Measurements from ENCODE around the gene PSMD12.

The PSMD12 gene

DNA sequence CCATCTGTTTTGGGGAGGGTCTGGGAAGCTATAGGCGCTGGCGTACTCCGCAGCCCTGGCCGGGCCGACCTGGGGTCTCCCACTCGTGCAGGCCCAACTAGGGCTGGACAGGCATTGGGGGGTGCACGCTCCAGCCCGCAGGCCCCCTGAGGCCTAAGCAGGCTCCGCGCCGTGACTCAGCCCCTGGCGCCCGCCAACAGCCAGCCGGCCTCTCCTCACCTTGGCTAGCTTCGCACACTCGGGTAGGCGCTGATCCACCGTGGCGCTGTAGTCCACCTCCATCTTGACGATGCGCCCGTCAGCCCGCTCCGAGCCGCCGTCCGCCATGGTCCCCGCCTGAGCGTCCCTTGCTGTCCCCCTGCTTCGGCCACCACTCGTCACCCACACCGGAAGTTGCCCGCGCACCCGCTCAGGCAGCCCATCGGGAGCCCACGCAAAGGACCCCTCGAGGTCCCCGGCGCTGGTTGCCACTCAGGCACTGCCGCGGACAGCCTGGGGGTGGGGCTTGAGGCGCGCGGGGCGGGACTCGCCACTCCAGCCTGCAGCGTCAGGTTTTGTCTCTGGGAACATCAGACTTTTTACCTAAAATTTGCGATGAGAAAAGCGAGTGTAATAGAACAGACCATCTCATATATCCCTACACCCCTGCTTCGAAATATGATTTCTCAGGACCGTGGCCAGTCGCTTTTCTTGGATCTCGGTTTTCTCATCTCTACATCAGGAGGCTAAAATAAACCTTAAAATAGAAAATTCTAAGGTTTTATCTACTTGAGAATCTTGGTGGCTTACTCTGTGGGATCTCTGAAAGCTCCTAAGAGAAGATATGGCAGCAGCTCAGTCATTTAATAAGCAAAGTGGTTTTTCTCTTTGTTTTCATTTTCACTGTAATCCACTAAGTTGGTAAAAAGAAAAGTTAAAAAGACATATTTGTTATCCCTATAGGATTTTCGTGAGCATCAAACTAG lies at the start of gene PSMD12:
Gene PSMD12 (minus strand): TSS at position 385 of the 965 bp plus-strand sequence. CDS start 58 bp downstream, at position 327.
- ChIA-PET POLR2A (interaction anchor here (1.2 to 1.5 kb wide), 3 partner anchors 13 to 321 kb away, joined by 3 to 6 read pairs (median 4); no protein-coding TSS in a partner anchor), CTCF (interaction anchor here (1.3 to 2.2 kb wide), 3 partner anchors 8 to 12 kb away, joined by 3 to 7 read pairs (median 5); no protein-coding TSS in a partner anchor)
- TF ChIP-seq FOXA1 (IDR thresholded peaks at IDR 0.05) (no peak), ELF4 (IDR thresholded peaks at IDR 0.05) (peak; percentile 85)
- TF ChIP-seq, protein P1, sequence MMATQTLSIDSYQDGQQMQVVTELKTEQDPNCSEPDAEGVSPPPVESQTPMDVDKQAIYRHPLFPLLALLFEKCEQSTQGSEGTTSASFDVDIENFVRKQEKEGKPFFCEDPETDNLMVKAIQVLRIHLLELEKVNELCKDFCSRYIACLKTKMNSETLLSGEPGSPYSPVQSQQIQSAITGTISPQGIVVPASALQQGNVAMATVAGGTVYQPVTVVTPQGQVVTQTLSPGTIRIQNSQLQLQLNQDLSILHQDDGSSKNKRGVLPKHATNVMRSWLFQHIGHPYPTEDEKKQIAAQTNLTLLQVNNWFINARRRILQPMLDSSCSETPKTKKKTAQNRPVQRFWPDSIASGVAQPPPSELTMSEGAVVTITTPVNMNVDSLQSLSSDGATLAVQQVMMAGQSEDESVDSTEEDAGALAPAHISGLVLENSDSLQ (IDR thresholded peaks at IDR 0.05), result peak; percentile 33; the same call in 1 of the 2 replicates
- peak; percentile 94 for DNase-seq (ENCODE audit: extremely low spot score)

DNA sequence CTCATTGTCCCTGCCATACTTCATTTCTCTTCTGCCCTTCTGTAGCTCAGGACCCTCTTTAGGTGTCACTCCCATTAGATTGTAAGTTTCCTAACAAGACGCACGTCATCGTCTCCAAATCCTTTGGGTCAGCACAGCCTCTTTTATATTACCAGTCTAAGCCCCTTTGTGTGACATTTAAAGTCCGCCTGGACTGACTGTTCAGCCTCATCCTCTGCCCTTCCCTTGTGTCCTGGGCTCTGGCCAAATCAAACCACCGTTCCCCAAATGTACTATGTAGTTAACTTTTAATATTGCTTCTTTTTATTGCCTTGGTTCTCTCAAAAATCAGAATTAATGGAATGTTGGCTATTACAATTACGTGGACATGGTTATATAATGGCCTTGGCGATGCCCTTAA lies 48.9 kb upstream of the PSMD12 start:
- ChIA-PET CTCF (no interaction called here), POLR2A (no interaction called here)

DNA sequence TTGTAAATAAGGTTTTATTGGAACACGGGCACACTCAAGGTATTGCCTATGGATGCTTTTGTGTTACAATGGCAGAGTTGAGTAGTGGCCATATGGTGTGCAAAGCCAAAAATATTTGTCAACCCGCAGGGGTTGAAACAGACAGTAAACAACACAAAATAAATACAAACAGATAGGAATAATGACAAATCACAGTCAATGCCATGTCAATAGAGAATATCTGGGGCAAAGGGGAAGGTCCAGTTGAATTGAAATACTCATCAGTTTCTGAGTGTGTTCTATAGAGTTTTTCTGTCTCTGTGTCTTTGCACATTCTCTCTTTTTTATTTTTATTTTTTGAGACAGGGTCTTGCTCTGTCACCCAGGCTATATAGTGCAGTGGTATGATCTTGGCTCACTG lies 48.2 kb upstream of the PSMD12 start:
- POLR2A ChIA-PET, result no interaction called here
- CTCF ChIA-PET, result no interaction called here
- no peak for TF ChIP-seq CTBP1 (IDR thresholded peaks at IDR 0.05; ENCODE audit: borderline replicate concordance)
- no peak for DNase-seq (ENCODE audit: extremely low spot score)

More for the DNA sequence above, 48.9 kb upstream of the PSMD12 start:
- TF ChIP-seq, protein P1 (IDR thresholded peaks at IDR 0.05), result no peak
- TF ChIP-seq NFRKB (IDR thresholded peaks at IDR 0.05) (no peak), ARNT (IDR thresholded peaks at IDR 0.05) (no peak), LEF1 (IDR thresholded peaks at IDR 0.05; ENCODE audit: borderline replicate concordance) (no peak)
- no peak for DNase-seq (ENCODE audit: extremely low spot score)

DNA sequence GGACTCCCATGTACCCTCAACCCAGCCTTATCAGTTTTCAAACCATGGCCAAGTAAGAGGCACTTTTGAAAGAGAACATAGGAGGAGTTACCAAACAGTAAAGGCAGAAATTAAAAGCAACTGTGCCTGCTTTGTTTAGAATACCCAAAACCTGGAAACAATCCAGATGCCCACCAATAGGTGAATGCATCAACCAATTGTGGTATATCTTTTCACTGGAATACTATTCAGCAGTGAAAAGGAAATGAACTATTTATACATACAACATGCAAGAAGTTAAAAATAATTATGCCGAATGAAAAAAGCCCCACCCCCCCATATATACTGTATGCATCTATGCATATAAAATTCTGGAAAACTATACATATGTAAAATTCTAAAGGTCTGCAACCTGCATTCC lies 47.8 kb upstream of the PSMD12 start:
- no peak for TF ChIP-seq FOXA1 (IDR thresholded peaks at IDR 0.05)
- TF ChIP-seq SP1 (IDR thresholded peaks at IDR 0.05), result no peak
- ChIA-PET POLR2A (no interaction called here), CTCF (no interaction called here)
- no peak for DNase-seq (ENCODE audit: extremely low spot score)

DNA sequence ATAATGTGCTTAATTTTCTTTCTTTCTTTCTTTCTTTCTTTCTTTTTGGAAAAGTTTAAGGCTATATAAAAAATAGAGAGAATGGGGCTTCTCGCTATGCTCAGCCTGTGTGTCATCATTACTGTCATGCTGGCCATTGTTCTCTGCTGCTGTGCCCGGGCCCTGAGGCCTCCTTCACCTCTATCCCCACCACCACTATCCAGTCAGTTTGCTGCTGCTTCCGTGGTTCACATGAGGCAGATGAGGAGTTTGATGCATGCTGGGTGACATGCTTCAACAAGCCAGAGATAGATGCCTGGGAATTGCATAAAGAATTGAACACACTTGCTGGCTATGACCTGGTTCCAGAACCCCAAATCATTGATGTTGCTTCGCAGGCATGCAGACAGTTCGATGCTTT lies 47.0 kb upstream of the PSMD12 start:
- CTCF ChIA-PET, result no interaction called here
- TF ChIP-seq LEF1 (IDR thresholded peaks at IDR 0.05; ENCODE audit: borderline replicate concordance), result no peak
- TF ChIP-seq BHLHE40 (IDR thresholded peaks at IDR 0.05; ENCODE audit: borderline replicate concordance), result no peak
- TF ChIP-seq, protein P1 (IDR thresholded peaks at IDR 0.05), result no peak
- TF ChIP-seq FOXK2 (IDR thresholded peaks at IDR 0.05), result no peak
- no peak for TF ChIP-seq ZNF384 (IDR thresholded peaks at IDR 0.05)
- TF ChIP-seq L3MBTL2 (conservative IDR thresholded peaks at IDR 0.05), result no peak
- no peak for TF ChIP-seq ELF4 (IDR thresholded peaks at IDR 0.05)
- no peak for TF ChIP-seq CTBP1 (IDR thresholded peaks at IDR 0.05; ENCODE audit: borderline replicate concordance)
- no peak for TF ChIP-seq SUZ12 (IDR thresholded peaks at IDR 0.05)
- no peak for DNase-seq (ENCODE audit: extremely low spot score)
- POLR2A ChIA-PET, result no interaction called here

DNA sequence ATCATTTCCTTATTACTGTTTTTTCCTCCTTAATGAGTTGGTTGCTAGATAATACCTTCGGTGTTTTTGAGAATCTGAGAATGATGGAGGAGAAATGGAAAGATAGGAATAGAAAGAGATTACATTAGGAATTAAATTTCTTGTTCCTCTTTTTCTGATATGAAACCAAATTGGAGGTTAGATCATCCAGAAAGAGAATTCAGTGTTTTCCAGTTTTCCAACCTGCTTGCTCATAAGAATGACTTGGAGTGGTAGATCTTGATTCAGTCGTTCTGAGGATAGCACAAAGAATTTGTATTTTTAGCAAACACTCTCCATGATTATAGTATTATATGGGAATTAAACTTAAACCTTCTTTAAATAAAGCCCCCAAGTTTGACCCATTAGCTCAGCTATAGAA lies 46.6 kb upstream of the PSMD12 start:
- CTCF ChIA-PET, result no interaction called here
- TF ChIP-seq ELF4 (IDR thresholded peaks at IDR 0.05) (no peak), FOXM1 (IDR thresholded peaks at IDR 0.05; ENCODE audit: borderline replicate concordance) (no peak), ARNT (IDR thresholded peaks at IDR 0.05) (no peak), FOXK2 (IDR thresholded peaks at IDR 0.05) (no peak), SUZ12 (IDR thresholded peaks at IDR 0.05) (no peak), SP1 (IDR thresholded peaks at IDR 0.05) (no peak), FOXA1 (IDR thresholded peaks at IDR 0.05) (no peak), HDGF (IDR thresholded peaks at IDR 0.05; ENCODE audit: borderline replicate concordance) (no peak), L3MBTL2 (conservative IDR thresholded peaks at IDR 0.05) (no peak), LEF1 (IDR thresholded peaks at IDR 0.05; ENCODE audit: borderline replicate concordance) (no peak), ZNF384 (IDR thresholded peaks at IDR 0.05) (no peak), NFRKB (IDR thresholded peaks at IDR 0.05) (no peak), TARDBP (IDR thresholded peaks at IDR 0.05) (no peak), CTBP1 (IDR thresholded peaks at IDR 0.05; ENCODE audit: borderline replicate concordance) (no peak)
- TF ChIP-seq, protein P1 (IDR thresholded peaks at IDR 0.05), result no peak

More for the DNA sequence above, 46.6 kb upstream of the PSMD12 start:
- no peak for DNase-seq (ENCODE audit: extremely low spot score)
- POLR2A ChIA-PET, result no interaction called here
